HEK293 (cell line): ENCODE measurements around the gene IMMP1L.

Source experiments
- CTCF ChIP-seq: fragments of 450-650 bp; formaldehyde crosslinking; IDR thresholded peaks from 2 replicates; pipeline ENCODE4 v1.5.1; 2016; ENCODE audit warnings: missing biosample characterization, missing genetic modification characterization
- ZNF24 ChIP-seq: fragments of 450-650 bp; formaldehyde crosslinking; IDR thresholded peaks from 2 replicates; pipeline ENCODE4 v1.5.1; 2016; ENCODE audit warnings: missing biosample characterization, missing genetic modification characterization

GRCh38 chr11:31408201-31408600, 101.2 kb downstream of the IMMP1L start:
- TF ChIP-seq CTCF (tag by site-specific recombination) (no peak), ZNF24 (tag by site-specific recombination) (no peak)
